HG03460 (cell line): ENCODE results near the gene AIG1.
"Not testable (repeated sequence)": the region's sequence is repeated elsewhere in the genome, so short reads cannot be mapped to it uniquely, and the experiment has no call there.

Experiments used
- ATAC-seq: cut with Tn5 transposase; IDR thresholded peaks from one replicate; pipeline ENCODE4 v1.9.1; 2021; ENCODE audit not compliant: unreplicated experiment

AIG1 gene

DNA sequence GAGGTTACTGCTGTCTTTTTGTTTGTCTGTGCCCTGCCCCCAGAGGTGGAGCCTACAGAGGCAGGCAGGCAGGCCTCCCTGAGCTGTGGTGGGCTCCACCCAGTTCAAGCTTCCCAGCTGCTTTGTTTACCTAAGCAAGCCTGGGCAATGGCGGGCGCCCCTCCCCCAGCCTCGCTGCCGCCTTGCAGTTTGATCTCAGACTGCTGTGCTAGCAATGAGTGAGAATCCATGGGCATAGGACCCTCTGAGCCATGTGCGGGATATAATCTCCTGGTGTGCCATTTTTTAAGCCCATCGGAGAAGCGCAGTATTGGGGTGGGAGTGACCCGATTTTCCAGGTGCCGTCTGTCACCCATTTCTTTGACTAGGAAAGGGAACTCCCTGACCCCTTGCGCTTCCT lies 247.1 kb downstream of the AIG1 start:
- ATAC-seq, result not testable (repeated sequence)

DNA sequence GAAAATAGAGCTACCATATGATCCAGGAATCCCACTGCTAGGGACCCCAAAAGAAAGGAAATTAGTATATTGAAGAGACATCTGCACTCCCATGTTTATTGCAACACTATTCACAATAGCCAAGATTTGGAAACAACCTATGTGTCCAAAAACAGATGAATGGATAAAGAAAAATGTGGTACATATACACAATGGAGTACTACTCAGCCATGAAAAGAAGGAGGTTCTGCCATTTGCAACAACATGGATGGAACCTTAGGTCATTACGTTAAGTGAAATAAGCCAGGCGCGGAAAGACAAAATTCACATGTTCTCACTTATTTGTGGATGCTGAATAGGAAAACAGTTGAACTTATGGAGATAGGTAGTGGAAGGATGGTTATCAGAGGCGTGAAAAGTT lies 252.5 kb downstream of the AIG1 start:
- ATAC-seq, result no peak

DNA sequence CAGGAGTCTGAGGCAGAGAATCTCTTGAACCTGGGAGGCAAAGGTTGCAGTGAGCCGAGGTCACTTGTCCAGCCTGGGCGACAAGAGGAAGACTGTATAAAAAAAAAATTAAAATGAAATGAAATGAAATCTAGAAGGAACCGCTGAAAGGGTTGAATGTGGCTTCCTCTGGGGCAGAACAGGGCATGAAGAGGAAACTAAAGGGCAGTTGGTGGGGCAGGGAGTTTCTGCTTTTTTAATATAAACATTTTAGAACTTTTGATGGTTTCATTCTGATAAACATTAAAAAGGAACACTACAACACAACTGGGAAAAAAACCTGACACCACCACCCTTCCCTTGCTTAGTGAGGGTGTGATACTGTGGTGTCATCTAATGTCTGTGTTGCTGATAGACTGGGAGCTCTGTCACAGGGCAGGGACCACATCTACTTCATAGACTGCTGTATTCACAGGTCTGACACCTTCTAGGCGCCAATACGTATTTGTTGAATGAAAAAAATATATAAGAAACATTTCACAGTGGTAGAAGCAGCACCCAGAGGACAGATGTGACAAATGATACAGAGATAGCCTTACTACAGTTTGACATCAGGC lies 260.9 kb downstream of the AIG1 start:
- no peak for ATAC-seq

DNA sequence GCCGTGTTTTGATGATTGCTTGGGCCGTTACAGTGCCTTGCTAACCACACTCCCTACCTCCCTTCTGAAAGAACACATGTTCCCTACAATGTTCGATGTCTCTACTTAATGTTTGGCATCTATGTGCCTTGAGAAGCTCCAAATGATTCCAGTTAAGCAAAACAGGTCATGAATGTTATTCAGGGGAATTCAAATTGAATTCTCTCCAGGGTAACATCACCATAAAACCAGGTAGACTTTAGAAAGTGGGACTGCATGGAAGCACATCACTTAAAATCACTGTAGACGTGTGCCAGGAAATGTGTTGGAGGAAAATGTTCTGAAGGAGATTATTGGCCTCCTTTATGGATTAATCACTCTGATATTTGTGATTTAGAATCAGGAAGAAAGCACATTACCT lies 261.7 kb downstream of the AIG1 start:
- no peak for ATAC-seq

DNA sequence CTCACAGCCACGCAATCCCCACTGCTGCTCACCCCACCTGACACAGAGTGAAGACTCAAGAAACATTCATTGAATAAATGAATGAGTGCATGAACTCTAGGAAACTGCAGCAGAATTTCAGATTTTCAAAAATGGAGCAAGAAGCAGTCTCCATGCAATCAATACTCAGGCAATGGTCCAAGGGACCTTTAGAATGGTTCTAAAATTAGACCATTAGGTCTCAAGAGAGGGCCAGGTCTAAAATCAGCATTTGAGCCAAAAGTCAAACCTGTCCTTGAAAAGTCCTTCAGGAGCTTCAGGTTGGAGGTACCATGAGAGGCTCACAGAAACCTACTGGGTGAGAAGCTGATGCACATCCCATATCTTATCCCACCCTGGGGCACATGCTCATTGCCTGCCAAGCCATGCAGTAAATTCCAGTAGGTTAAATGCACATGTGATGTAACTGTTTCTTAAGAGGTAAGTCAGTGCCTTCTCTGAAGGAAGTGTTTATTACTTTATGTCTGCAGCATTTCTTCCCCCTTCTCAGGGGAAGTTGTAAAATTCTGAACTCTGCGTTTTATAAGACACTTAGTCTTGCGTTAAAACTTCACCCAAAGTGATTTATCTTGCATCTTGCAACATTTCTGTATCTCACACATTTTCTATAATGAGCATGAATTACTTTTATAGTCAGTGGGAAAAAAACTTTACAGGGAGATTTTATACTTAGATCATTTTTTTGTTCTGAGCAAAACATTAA lies 263.2 kb downstream of the AIG1 start:
- ATAC-seq, result no peak

DNA sequence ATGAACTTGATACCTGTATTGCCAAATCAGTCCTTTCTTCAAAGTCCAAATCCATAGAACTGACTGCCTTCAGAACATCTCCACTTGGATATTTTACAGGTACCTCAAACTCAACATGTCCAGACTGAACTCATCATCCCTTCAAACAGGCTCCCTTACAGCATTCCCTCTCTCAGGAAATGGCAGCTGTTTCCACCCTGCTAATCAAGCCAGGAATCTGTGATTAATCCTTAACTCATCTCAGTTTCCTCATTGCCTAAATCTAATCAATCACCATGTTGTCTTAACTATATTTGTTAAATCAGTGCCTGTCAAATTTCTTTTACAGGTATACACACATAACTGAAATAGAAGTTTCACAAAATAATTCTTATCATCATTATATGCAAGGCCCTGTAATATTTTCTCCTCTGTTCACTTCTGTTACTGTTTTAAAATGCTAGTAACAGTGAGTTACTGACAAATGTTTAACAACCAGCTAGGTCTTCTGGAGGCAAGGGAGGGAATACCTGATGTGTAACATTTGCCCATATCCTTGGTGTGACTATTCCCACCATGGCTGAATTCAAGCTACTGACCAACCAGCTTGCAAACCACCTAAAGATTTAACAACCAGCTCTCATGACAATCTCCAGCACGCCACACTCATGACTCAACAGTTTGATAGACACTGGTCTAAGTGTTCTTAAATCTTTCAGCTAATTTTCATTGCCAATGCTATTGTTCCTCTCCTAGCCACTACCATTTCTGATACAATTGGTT lies 264.9 kb downstream of the AIG1 start:
- ATAC-seq, result no peak

DNA sequence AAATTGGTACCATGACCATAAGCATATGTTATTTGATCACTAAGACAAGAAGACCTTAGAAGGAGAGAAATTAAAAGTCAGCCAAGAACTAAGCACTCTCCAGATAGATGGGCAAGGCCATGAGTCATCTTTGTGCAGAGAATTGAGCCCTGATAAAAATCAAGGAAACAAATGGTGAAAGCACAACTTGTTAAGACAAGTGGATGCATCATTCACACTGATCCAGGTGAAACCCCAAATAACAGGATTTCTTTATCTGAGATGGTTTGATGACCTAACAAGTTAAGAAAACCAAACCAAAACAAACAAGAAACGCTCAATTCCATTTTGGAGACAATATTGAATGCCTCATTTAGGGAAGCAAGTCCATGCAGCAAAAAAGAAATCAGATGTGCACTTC lies 268.2 kb downstream of the AIG1 start:
- no peak for ATAC-seq

DNA sequence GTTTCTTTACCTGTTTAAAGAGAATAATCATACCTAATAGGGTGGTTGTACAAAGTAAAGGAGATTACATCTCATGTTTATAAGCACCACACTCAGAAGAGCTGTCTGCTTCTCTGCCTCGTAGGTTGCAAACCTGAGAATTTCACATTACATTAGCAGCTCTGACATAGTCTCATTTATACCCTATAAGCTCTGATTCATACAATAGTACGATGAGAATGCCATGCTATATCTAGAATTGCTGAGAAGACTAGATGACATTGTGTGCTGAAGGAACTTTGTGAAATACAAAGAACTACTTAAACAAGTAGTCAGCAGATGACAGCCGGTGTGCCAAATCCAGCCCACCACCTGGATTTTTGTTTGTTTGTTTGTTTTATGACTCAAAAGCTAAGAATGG lies 268.6 kb downstream of the AIG1 start:
- ATAC-seq, result no peak

DNA sequence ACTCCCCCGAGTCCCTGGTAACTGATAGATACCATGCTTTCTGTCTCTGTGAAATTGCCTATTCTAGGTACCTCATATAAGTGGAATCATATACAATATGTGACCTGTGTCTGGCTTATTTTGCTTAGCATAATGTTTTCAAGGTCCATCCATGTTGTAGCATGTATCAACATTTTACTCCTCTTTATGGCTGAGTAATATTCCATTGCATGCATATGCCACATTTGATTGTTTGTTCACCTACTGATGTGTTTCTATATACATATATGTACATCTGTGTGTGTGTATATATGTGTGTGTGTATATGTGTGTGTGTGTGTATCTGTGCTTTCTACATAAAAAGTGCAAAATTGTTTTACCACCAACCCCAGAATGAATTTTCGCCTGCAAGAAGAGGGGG lies 270.7 kb downstream of the AIG1 start:
- ATAC-seq, result no peak

DNA sequence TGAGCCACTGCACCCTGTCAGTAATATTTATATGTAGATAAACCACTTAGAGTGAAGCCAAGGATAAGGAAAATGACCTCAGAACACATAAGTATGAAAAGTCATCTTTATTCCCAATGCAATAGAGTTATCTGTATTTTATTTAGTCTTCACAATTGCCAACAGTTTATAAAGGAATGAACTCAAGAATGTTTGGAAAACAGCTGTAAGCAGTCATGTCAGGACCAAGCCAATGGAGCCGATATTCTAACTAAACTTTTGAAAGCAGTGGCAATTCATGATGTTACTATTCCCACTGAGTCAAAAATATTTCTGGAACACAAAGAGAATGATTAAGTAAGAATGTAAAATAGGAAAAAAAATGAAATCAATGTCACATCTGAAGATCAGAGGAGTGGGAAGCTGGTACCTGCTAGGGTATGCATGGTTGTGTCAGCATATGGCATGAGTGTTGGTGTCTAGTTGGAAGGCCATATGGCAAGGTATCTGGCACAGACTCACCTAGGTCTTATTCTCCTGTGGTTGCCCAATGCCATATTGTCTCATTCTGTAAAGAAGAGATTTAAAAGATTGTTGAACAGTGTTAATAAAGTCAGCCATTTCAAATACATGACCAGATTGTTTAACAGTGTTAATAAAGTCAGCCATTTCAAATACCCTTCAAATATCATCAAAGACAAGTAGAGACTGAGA lies 271.6 kb downstream of the AIG1 start:
- no peak for ATAC-seq

DNA sequence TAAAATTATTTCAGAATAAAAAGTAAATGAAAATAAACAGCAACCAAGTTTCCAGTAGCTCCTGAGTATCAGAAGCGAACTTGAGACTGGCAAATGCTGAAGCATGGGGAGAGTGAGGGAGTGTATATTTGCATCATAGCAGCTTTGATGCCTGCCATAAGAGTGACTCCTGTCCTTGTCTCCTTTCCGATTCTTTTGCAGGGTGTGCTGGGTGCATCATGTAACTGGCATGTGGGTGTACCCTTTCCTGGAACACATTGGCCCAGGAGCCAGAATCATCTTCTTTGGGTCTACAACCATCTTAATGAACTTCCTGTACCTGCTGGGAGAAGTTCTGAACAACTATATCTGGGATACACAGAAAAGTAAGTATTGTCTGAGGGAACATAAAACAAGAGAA lies 272.4 kb downstream of the AIG1 start:
- no peak for ATAC-seq

DNA sequence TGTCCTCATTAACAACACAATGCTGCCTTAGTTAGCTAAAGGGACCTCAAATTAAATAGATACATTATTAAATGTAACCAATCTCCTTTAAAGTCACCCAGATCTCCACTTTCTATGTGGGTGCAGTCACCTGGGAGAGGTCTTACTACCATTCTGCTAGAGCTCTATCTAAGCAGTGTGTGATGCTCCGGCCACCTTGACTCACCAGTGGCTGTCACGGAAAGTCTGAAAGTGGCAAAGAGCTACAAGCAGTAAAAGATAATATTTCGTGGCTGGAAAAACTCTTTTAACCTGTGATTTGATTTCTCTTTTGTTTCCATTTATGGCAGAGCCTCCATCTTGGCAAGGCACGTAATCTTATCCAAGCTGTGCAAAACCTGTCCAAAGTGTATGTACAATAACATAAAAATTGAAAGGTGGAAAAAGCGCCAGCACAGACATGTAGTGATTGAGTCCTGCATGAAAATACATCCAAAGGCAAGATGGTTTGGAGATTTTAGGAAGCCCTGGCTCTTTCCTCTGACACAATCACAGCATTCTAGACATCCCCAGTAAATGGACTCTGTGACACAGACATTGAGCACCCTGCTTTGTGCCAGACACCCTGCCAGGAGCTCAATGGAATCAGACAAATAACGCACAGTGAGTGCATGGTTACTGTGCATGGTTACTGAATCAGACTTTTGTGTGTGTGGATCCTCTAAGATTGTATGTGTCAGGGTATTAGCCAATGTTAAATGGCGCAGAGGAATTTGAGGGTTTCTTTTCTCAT lies 273.2 kb downstream of the AIG1 start:
- no peak for ATAC-seq

DNA sequence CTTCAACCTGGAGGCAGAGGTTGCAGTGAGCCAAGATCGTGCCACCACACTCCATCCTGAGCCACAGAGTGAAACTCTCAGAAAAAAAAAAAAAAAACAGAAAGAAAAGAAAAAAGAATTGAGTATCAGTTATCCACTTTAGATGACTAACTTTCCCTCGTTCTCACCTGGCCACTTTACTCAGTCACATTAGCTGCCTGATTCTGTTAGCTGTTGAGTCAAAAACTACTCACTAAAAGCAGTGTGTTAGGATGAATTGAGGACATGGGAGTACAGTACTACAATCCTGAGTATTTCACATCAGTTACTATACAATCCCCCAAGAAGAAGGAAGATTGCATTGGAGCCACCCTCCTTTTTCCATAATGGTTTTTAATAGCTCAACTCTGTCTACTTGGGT lies 275.2 kb downstream of the AIG1 start:
- ATAC-seq, result no peak

DNA sequence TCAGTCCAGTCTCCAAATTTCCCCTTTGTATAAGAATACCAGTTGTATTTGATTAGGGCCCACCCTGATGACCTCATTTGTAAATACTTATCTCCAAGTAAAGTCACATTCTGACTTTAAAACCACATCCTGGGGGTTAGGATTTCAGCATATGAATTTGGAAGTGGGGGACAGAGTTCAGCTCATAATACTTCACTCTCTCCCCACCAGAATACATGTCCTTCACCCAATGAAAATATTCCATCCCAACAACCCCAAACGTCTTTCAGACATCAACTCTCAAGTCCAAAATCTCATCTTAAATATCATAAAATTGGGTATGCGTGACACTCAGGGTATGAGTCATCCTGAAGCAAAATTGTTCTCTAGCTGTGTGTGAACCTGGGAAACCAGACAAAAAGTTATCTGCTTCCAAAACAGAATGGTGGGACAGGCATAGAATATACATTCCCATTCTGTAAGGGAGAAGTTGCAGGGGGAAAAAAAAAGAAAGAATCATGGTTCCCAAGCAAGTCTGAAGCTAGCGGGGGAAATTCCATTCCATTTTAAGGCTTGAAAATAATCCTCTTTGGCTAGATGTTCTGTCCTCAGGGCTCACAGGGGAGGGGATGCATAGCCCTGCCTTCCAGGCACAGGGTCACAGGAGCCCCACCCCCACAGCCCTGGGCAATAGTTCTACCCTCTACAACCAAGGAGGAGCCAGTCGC lies 275.9 kb downstream of the AIG1 start:
- ATAC-seq, result no peak

DNA sequence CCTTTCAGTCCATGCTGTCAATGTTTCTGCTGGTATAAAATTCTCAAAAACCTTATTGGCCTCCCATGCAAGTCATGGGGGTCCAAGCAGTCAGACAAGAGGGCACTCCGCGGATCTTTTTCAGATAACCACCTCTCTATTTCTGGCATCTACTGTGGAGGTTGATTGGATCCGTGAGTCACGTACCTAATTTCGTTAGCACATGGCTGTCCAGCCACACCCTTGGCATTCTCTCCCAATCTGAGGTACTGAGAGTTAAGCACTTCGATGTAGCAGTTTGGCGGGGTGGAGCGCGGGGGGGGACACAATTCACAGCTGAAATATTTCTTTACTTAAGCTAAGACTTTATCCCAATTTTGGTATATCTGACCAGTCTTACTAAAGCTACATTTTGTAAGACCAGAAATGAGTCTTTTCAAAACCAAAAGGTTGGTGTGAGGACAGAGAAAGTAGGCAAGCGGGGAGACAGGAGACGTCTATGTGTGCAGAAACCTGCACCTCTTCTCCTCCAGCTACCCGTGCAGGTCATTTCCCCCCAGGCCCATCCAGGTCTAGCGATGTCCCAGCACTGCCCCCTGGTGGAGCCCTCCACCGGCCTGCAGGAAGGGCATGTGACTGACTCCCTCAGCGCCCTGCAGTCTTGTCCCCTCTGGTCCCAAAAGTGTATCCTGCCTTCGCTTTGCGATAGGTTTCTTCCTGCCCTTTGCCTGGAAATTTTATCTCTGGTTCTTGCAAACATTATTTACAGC lies 276.7 kb downstream of the AIG1 start:
- no peak for ATAC-seq

DNA sequence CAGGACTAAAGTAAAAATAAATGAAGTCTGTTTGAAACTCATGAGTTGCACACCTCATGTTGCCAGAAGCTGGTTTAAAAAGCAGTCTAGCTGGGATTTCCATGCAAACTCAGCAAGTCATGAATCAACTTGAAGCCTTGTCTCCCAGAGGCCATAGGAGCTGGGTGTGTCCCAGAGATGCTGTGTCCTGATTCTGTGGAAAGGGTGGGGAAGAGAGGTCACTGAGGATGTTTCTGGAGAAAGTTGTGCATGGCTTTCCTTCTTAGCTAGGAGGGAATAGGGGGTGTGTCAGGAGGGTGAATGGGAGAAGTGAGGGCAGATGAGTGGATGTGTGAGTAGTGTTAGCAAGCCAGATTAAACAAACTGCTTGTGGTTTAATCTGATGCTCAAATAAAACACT lies 278.5 kb downstream of the AIG1 start:
- no peak for ATAC-seq

DNA sequence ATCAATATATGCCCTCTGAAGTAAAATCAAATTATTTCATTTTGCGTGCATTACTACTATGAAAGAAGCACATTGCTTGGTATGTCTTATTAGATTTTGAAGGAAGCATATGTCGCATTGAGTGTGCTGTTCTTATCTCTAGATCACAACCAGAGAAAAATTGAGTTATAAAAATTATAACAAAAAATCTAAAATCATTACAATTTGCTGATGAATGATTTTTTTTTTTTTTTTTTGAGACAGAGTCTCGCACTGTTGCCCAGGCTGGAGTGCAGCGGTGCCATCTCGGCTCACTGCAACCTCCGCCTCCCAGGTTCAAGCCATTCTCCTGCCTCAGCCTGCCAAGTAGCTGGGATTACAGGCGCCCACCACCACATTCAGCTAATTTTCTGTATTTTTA lies 284.8 kb downstream of the AIG1 start:
- ATAC-seq, result not testable (repeated sequence)

DNA sequence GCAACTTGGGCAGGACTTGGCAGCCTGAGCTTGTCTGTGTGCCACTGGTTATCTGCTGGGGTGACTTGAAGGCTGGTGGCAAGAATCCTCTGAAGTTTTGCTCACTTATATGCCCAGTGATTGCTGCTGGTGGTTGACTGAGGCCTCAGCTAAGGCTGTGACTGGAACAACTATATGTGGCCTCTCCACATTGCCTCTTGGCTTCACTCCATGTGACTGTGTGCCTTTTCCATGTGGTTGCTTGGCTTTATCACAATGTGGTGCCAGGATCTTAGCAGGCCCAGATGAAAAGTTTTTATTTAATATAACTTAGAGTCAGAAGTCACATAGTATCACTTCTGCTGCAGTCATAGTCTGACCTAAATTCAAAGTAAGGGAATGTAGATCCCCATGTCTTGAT lies 285.3 kb downstream of the AIG1 start:
- ATAC-seq, result no peak

DNA sequence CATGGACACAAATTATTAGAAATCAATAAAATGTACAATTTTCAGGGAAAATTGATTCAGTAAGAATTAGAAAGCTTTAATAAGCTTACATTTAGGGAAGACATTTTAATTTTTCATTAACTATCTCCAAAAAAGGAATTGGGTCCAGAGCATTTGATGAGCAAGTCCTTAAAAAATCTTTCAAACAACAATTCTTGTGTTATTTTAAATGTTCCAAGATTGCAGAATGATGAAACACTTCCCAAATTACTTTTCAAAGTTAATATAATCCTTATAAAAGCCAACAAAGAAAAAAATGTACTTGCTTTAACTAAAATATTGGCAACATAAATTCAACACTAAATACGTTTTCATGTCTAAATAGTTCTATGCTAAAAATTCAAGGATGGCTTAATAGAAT lies 287.8 kb downstream of the AIG1 start:
- no peak for ATAC-seq

DNA sequence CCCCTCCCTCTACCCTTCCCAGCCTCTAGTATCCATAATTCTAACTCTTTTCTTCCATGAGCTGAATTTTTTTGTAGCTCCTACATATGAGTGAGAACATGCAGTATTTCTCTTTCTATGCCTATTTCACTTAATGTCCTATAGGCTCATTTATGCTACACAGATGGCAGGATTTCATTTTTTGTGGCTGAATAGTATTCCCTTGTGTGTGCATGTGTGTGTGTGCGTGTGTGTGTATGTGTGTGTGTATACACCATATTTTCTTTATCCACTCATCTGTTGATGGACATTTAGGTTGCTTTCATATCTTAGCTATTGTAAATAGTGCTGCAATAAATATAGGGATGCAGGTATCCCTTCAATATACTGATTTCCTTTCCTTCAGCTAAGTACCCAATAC lies 288.8 kb downstream of the AIG1 start:
- ATAC-seq, result no peak
